SK-MEL-5 (cell line): Measurements from ENCODE around the gene MYO18B. TPM values are rescaled to one million over a fixed set of nuclear protein-coding genes. Genes with fewer than 3 reads are reported as not detected.

Source experiments
- DNase-seq: peaks from one replicate; pipeline ENCODE4 v3.0.0-alpha.2; 2016; ENCODE audit warnings: low read depth, low spot score
- in situ Hi-C: cut with HindIII; loops from 2 replicates; pipeline ENCODE4 v1.10.0; 2016; ENCODE audit warnings: low sequenced_read_pairs, high pct_unique_total_duplicates, low pct_unique_long_range_greater_than_20kb
- total RNA-seq: library from RNA; depleted of rRNA; stranded (reverse); fragments of >200 nt; shearing (Covaris generic); gene quantifications from 2 replicates; pipeline ENCODE4 v1.2.3, GENCODE V29; 2014

The MYO18B gene
- total RNA-seq, 1 experiment from 2014 or later: not detected

DNA sequence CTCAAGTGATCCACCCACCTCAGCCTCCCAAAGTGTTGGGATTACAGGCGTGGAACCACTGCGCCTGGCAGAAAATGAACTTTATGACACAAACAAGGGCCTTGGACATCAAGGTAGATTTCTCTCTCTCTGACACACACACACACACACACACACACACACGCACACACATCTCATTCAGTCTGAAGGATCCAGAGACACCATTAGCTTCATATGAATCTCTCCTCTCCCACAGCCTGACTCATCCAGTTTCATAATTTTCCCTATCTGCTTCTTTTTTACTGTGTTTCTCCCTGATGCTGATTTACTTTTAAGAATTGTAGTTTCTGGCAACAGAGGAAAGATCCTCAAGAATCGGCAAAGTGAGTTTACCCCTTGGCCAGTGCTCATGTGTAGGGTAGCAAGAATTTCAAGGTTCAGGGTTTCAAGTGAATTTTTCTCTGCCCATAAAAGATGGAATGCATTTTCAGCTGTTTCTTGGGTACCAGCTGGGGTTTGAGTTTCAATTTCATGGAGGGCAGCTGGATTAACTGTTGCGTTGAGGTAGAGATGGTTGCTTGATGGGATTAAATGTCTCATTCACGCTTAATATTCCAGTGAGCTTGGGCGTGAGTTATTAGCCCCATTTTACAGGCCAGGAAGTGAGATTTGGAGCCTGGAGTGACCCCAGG is 3.5 kb downstream of the MYO18B start:
- no peak for DNase-seq
- in situ Hi-C loops: no loop called here

DNA sequence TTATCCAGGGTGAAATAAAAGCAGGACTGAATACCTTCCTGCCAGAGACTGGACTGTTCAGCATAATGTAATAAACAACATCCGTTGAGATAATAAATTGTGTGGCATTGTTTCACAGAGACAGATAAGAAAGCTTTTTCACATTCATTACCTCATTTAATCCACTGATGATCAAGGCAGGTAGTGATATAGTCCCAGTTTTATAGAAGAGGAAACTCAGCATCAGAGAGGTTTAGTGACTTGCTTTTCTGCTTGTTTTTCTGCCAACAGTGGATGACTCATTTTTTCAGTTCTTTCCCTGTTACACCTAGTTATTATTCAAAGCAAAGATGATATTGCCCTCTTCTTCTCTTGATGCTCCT is 4.0 kb downstream of the MYO18B start:
- in situ Hi-C loops: no loop called here
- DNase-seq: no peak

DNA sequence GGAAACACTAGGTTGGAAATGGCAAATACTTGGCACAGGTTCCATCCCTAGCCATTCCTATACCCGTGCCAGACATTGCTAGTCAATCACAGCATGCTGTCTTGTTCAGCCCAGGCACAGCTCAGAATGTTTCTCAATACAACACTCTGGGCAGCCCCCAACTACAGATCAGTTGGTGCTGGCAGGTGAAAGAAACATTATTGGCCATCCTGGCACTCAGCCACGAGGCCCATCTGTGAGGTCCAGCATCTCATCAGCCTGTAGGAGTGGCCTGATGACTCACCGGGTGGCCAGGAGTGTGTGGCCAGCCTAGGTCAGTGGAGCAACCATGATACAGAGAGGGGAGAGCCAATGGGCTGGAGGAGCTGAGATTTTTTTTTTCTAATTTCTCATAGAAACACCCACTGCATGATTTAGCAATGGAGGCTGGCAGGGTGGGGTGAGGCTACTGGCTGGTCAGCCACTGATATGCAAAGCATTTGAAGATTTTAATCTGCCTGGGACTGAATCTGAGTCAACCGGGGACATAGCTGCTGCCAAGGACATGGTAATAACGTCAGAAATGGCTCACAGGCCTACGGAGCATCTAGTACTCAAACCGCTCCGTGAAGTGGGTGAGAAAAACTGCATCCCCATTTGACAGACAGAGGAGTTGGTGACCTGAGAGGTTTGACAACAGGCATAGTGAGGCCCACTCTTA is 5.4 kb downstream of the MYO18B start:
- in situ Hi-C loops: no loop called here

DNA sequence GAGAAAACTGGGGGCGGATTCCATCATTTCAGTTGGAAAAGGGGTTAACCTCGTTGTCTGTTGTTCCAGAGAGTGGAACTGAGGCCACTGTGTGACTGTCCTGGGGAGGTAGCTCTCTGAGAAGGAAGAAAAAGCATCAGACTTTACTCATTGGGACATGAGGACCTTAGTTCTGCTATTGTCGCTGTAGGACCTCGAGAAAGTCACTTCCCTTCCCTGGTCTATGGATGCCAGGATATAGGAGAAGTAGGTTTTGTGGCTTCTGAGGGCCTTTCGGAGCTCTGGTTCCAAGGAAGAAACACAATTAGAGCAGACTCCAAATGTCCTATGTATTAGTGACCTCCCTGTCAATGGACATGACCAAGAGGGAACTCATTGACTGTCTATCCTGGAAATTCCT is 6.2 kb downstream of the MYO18B start:
- in situ Hi-C loops: no loop called here
- DNase-seq: no peak

More for the DNA sequence above, 5.4 kb downstream of the MYO18B start:
- DNase-seq: no peak

- in situ Hi-C loops: no loop called here
- DNase-seq: no peak
Measured at GRCh38 chr22:25748704-25749103, 6.7 kb downstream of the MYO18B start.

DNA sequence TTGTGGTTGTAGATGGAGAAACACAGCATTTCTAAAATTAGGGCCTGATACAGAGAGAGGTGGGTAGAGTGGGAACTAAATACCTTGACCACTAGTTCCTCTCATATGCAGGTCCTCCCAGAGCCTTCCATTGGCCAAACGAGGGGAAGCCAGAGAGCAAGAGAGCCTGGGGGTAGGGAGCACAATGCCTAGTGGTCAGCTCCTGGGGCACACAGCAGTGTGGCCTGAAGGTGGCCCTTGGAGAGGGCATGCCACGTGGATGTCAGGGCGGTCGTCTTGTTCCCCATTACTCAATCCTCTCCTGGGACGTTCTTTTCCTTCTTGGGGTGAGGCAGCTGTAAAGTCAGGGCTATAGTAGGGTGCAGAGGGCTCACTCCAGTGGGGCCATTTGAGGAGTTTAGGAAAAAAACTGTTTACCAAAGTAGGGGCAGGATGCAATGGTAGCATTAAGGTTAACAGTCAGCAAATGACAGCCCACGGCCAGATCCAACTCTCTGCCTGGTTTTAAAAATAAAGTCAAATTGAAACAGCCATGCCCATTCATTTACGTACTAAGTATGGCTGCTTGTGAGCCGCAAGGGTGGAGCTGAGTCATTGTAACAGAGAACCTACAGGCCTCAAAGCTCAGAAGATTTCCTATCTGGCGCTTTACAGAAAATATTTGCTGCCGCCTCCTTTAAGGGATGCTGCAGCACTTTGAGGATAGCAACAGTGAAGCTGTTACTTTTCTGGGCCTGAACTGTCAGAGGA is 7.6 kb downstream of the MYO18B start:
- in situ Hi-C loops: no loop called here
- no peak for DNase-seq

- in situ Hi-C loops: no loop called here
- no peak for DNase-seq
Measured at GRCh38 chr22:25750569-25751173, 8.7 kb downstream of the MYO18B start.

GRCh38 chr22:25751174-25751581 is 9.2 kb downstream of the MYO18B start:
- in situ Hi-C loops: no loop called here
- no peak for DNase-seq

DNA sequence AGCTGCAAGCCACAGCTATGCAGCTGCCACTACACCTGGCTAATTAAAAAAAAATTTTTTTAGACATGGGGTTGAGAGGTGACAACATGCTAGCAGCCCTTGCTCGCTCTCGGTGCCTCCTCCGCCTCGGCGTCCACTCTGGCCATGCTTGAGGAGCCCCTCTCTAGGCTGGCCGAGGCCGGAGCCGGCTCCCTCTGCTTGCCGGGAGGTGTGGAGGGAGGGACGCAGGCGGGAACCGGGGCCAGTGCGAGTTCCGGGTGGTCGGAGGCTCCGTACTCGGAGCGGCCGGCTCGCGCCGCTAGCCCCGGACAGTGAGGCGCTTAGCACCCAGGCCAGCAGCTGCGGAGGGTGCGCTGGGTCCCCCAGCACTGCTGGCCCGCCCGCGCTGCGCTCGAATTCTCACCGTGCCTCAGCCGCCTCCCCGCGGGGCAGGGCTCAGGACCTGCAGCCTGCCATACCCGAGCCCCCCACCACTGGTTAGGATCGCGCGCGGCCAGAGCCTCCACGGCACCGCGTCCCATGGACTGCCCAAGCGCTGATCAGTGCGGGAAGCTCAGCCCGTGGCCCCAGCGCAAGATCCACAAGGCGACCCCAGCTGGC is 10.7 kb downstream of the MYO18B start:
- DNase-seq: no peak
- in situ Hi-C loops: no loop called here

- in situ Hi-C loops: no loop called here
- DNase-seq: no peak
Measured at GRCh38 chr22:25753252-25753651, 11.3 kb downstream of the MYO18B start.

DNA sequence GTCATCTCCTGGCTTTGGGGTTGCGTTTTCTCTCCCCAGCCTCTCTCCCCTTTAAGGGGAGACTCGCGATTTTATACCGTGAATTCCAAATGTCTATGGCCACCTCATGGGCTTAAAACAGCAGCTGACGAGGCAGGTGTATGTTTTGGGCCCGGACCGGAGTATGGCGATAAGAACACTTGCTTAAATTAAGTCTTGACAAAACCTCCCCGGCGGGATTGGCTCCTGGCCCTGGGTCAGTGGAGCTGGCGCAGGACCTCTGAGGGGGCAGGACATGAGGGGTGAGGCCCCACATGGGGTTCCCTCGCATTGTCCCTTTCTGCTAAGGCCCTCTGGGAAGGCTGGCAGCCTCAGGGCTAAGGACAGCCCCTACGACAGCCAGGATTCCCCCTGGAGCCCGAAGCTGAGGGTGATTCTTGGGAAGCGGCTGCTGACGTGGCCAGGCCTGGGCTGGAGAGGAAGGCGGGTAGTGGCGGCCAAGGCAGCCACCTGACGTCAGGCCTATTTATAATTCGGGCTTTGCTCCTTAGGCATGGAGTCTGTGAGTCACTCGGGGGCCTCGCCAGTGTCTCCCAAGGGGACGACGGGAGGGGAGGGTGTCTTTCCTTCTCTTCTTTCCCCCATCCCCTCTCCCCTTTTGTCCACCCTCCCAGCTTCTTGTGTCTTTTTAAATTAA is 12.7 kb downstream of the MYO18B start:
- peak; percentile 24 for DNase-seq
- in situ Hi-C loops: no loop called here

DNA sequence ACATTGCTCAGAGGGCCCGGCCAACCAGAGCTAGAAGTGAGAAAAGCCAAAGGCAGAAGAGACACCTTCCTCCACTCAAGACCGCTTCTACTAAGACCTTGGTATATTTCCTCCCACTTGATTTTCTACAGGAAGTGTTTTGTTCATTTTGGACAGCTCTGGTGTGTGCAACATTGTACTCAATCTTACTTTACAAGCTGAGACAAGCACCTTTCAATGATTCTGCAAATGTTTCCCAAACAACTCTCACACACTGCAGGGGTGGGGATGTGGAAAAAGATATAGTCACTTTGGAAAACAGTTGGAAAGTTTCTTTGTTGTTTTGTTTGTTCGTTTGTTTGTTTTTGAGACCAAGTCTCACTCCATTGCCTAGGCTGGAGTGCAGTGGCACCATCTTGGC is 15.7 kb downstream of the MYO18B start:
- in situ Hi-C loops: no loop called here
- no peak for DNase-seq

- DNase-seq: no peak
- in situ Hi-C loops: no loop called here
Measured at GRCh38 chr22:25758316-25758715, 16.3 kb downstream of the MYO18B start.

DNA sequence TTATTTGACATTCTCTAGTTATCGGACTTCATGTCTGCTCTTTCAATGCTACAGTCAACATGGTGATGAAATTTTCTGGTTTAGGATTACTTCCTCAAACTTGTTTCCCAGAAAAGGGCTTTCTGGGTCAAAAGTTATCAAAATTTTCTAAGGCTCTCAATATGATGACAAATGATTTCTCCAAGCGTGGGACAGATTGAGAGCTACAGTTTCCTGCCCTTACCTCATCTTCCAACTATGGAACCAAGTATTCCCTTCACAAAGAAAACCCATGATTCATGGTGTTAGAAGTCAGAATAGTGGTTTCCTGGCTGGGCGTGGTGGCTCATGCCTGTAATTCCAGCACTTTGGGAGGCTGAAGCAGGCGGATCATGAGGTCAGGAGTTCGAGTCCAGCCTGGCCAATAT is 17.8 kb downstream of the MYO18B start:
- DNase-seq: no peak
- in situ Hi-C loops: no loop called here

GRCh38 chr22:25760294-25760693 is 18.3 kb downstream of the MYO18B start:
- in situ Hi-C loops: no loop called here
- no peak for DNase-seq

- DNase-seq: no peak
- in situ Hi-C loops: no loop called here
Measured at GRCh38 chr22:25760848-25761595, 19.0 kb downstream of the MYO18B start.

GRCh38 chr22:25762147-25762546 is 20.2 kb downstream of the MYO18B start:
- no peak for DNase-seq
- in situ Hi-C loops: no loop called here
